T-helper 17 cell (primary cell): Measurements from ENCODE around the gene GOLGA6D. TPM values are rescaled to one million over a fixed set of nuclear protein-coding genes. Genes with fewer than 3 reads are reported as not detected.
"Not testable (repeated sequence)": the region's sequence is repeated elsewhere in the genome, so short reads cannot be mapped to it uniquely, and the experiment has no call there.

Experiments
- ATAC-seq: fragments of 150-1000 bp; cut with Tn5 transposase; 2 replicates; pipeline ENCODE4 v1.10.0; 2021; ENCODE audit warnings: mild to moderate bottlenecking, moderate library complexity
- DNase-seq, 3 donors: peaks; one replicate each; pipeline versions ENCODE4 v3.0.0 to v3.0.0-alpha.2; 2020 to 2021
- H3K9me3 ChIP-seq: one replicate; pipeline ENCODE4 v1.7.0; 2013; ENCODE audit warnings: low read length, mild to moderate bottlenecking; ENCODE audit not compliant: control insufficient read depth, poor library complexity, severe bottlenecking
- H3K27ac Mint-ChIP-seq: one replicate; pipeline ENCODE4 v1.8.0; 2022; ENCODE audit warnings: mild to moderate bottlenecking, moderate library complexity, mixed read lengths
- H3K27me3 Mint-ChIP-seq: one replicate; pipeline ENCODE4 v1.8.0; 2022; ENCODE audit warnings: mixed read lengths
- H3K36me3 Mint-ChIP-seq: one replicate; pipeline ENCODE4 v1.8.0; 2022; ENCODE audit warnings: low read depth, mixed read lengths
- H3K4me1 Mint-ChIP-seq: one replicate; pipeline ENCODE4 v1.8.0; 2022; ENCODE audit warnings: mild to moderate bottlenecking, mixed read lengths
- H3K4me3 Mint-ChIP-seq: one replicate; pipeline ENCODE4 v1.8.0; 2022; ENCODE audit warnings: mild to moderate bottlenecking, moderate library complexity, mixed read lengths
- total RNA-seq, 4 donors: library from RNA in 2 of 4; stranded (reverse) in 2 of 4; gene quantifications; one replicate each; pipeline ENCODE4 v1.2.3 and lab custom pipeline; 2022 to 2026

The GOLGA6D gene
- total RNA-seq, 2 donors from 2014 or later, result 0.10 TPM; not detected in 1

GRCh38 chr15:75302318-75302717 is 19.7 kb downstream of the GOLGA6D start:
- peaks cover 5% of the 10 kb centered on the region for H3K4me1 Mint-ChIP-seq
- ATAC-seq (no peak), DNase-seq (no peak)
- no peaks in the 10 kb centered on the region for H3K9me3 ChIP-seq
- no peak overlapping the region for H3K27ac Mint-ChIP-seq
- peaks cover 44% of the 10 kb centered on the region for H3K27me3 Mint-ChIP-seq
- H3K36me3 Mint-ChIP-seq, result peaks cover 2% of the 10 kb centered on the region
- no peak overlapping the region for H3K4me3 Mint-ChIP-seq

GRCh38 chr15:75302753-75303152 is 20.1 kb downstream of the GOLGA6D start:
- not testable (repeated sequence) for H3K4me1 Mint-ChIP-seq, H3K36me3 Mint-ChIP-seq, H3K27ac Mint-ChIP-seq, ATAC-seq, H3K4me3 Mint-ChIP-seq, H3K9me3 ChIP-seq, DNase-seq
- peaks cover 48% of the 10 kb centered on the region for H3K27me3 Mint-ChIP-seq

- Mint-ChIP-seq H3K4me1 (peaks cover 2% of the 10 kb centered on the region), H3K4me3 (no peak overlapping the region), H3K36me3 (peaks cover 3% of the 10 kb centered on the region), H3K27me3 (peaks cover 72% of the 10 kb centered on the region), H3K27ac (no peak overlapping the region)
- DNase-seq (no peak), ATAC-seq (no peak)
- no peaks in the 10 kb centered on the region for H3K9me3 ChIP-seq
Observed at GRCh38 chr15:75306188-75306587, 23.6 kb downstream of the GOLGA6D start.

GRCh38 chr15:75307778-75308390 is 25.2 kb downstream of the GOLGA6D start:
- Mint-ChIP-seq H3K27me3 (peaks cover 77% of the 10 kb centered on the region), H3K4me3 (no peak overlapping the region), H3K4me1 (peaks cover 8% of the 10 kb centered on the region), H3K36me3 (peaks cover 4% of the 10 kb centered on the region), H3K27ac (no peak overlapping the region)
- DNase-seq (no peak), ATAC-seq (peak; percentile 50)
- no peaks in the 10 kb centered on the region for H3K9me3 ChIP-seq

- no peak overlapping the region for H3K4me3 Mint-ChIP-seq
Observed at GRCh38 chr15:75309711-75310110, 27.1 kb downstream of the GOLGA6D start.

GRCh38 chr15:75312548-75312947 is 29.9 kb downstream of the GOLGA6D start:
- not testable (repeated sequence) for H3K9me3 ChIP-seq, DNase-seq, H3K27ac Mint-ChIP-seq, ATAC-seq, H3K4me3 Mint-ChIP-seq, H3K36me3 Mint-ChIP-seq, H3K4me1 Mint-ChIP-seq
- H3K27me3 Mint-ChIP-seq, result peaks cover 35% of the 10 kb centered on the region

More at GRCh38 chr15:75309711-75310110, 27.1 kb downstream of the GOLGA6D start:
- Mint-ChIP-seq H3K4me1 (peaks cover 8% of the 10 kb centered on the region), H3K27me3 (peaks cover 59% of the 10 kb centered on the region), H3K27ac (no peak overlapping the region), H3K36me3 (peaks cover 4% of the 10 kb centered on the region)
- no peaks in the 10 kb centered on the region for H3K9me3 ChIP-seq
- DNase-seq, result no peak
- no peak for ATAC-seq

- ATAC-seq (no peak), DNase-seq (no peak)
- H3K27me3 Mint-ChIP-seq, result peaks cover 27% of the 10 kb centered on the region
- no peak overlapping the region for H3K4me3 Mint-ChIP-seq
- H3K36me3 Mint-ChIP-seq, result peaks cover 2% of the 10 kb centered on the region
- peaks cover 6% of the 10 kb centered on the region for H3K4me1 Mint-ChIP-seq
- H3K9me3 ChIP-seq, result no peaks in the 10 kb centered on the region
- H3K27ac Mint-ChIP-seq, result no peak overlapping the region
Observed at GRCh38 chr15:75313116-75313845, 30.6 kb downstream of the GOLGA6D start.

GRCh38 chr15:75314552-75315290 is 32.1 kb downstream of the GOLGA6D start:
- Mint-ChIP-seq H3K36me3 (peaks cover 2% of the 10 kb centered on the region), H3K27me3 (peaks cover 15% of the 10 kb centered on the region), H3K4me3 (no peak overlapping the region), H3K4me1 (peaks cover 6% of the 10 kb centered on the region), H3K27ac (peak overlapping the region; percentile 67)
- no peaks in the 10 kb centered on the region for H3K9me3 ChIP-seq
- ATAC-seq (no peak), DNase-seq (no peak)

GRCh38 chr15:75319231-75319897 is 36.7 kb downstream of the GOLGA6D start:
- H3K36me3 Mint-ChIP-seq, H3K27ac Mint-ChIP-seq, H3K9me3 ChIP-seq, H3K27me3 Mint-ChIP-seq, H3K4me3 Mint-ChIP-seq, H3K4me1 Mint-ChIP-seq, ATAC-seq, DNase-seq: not testable (repeated sequence)

- Mint-ChIP-seq H3K4me1 (no peaks in the 10 kb centered on the region), H3K27ac (no peak overlapping the region), H3K36me3 (peaks cover 3% of the 10 kb centered on the region), H3K4me3 (peak overlapping the region; percentile 33), H3K27me3 (no peaks in the 10 kb centered on the region)
- ATAC-seq, result no peak
- DNase-seq, result no peak
- no peaks in the 10 kb centered on the region for H3K9me3 ChIP-seq
Observed at GRCh38 chr15:75321711-75322110, 39.1 kb downstream of the GOLGA6D start.

GRCh38 chr15:75325922-75326321 is 43.3 kb downstream of the GOLGA6D start:
- H3K27me3 Mint-ChIP-seq, result peaks cover 5% of the 10 kb centered on the region
- ATAC-seq, result no peak
- no peaks in the 10 kb centered on the region for H3K9me3 ChIP-seq
- no peak overlapping the region for H3K27ac Mint-ChIP-seq
- H3K4me1 Mint-ChIP-seq, result peaks cover 4% of the 10 kb centered on the region
- no peak overlapping the region for H3K4me3 Mint-ChIP-seq
- DNase-seq, result no peak
- peaks cover 5% of the 10 kb centered on the region for H3K36me3 Mint-ChIP-seq

- peaks cover 5% of the 10 kb centered on the region for H3K4me1 Mint-ChIP-seq
- DNase-seq (no peak), ATAC-seq (no peak)
- no peak overlapping the region for H3K4me3 Mint-ChIP-seq
- no peak overlapping the region for H3K27ac Mint-ChIP-seq
- no peaks in the 10 kb centered on the region for H3K9me3 ChIP-seq
- peaks cover 5% of the 10 kb centered on the region for H3K27me3 Mint-ChIP-seq
- peaks cover 2% of the 10 kb centered on the region for H3K36me3 Mint-ChIP-seq
Observed at GRCh38 chr15:75327005-75327404, 44.4 kb downstream of the GOLGA6D start.

GRCh38 chr15:75327491-75327890 is 44.9 kb downstream of the GOLGA6D start:
- no peak for DNase-seq
- Mint-ChIP-seq H3K4me1 (peaks cover 6% of the 10 kb centered on the region), H3K27ac (no peak overlapping the region), H3K4me3 (no peak overlapping the region), H3K36me3 (peaks cover 2% of the 10 kb centered on the region), H3K27me3 (peaks cover 5% of the 10 kb centered on the region)
- H3K9me3 ChIP-seq, result no peaks in the 10 kb centered on the region
- ATAC-seq, result no peak
